ENCODE data around the gene CBX6. TPM values are rescaled to one million over a fixed set of nuclear protein-coding genes. Genes with fewer than 3 reads are reported as not detected.

The CBX6 gene
- total and polyA plus RNA-seq, 5 experiments from 2014 or later = 5.8 to 66.7 (median 6.5) TPM

- H3K9me3 Mint-ChIP-seq = no peaks in the 10 kb centered on the region
- H3K4me3 Mint-ChIP-seq = peak overlapping the region; percentile 74 to 90 (median 85)
- peaks cover 0 to 10% (median 0%) of the 10 kb centered on the region in 3 donors for H3K36me3 Mint-ChIP-seq
- H3K27me3 Mint-ChIP-seq = peaks cover 0 to 24% (median 6%) of the 10 kb centered on the region in 5 donors
- peak overlapping the region in 7 of 10 donors; percentile 5 to 85 (median 40) for H3K27ac Mint-ChIP-seq
- ATAC-seq (no peak), DNase-seq (no peak)
- POLR2A ChIA-PET = interaction anchor here (0.6 to 6.2 kb wide), 22 partner anchors 11 to 477 kb away, joined by 3 to 57 read pairs (median 4); partner anchors contain the start of genes CBX6, GTPBP1, RPL3 and SUN2
- peaks cover 19 to 32% (median 28%) of the 10 kb centered on the region in 4 donors for H3K4me1 Mint-ChIP-seq
Measured at GRCh38 chr22:38842512-38843200, 29.4 kb downstream of the CBX6 start.

- POLR2A ChIA-PET = interaction anchor here (3.2 to 6.2 kb wide), 3 partner anchors 29 to 109 kb away, joined by 16 to 57 read pairs (median 50); partner anchors contain the start of gene CBX6
- Mint-ChIP-seq H3K4me3 (peak overlapping the region; percentile 39 to 90 (median 85)), H3K36me3 (peaks cover 0 to 12% (median 0%) of the 10 kb centered on the region in 3 donors), H3K27ac (no peak overlapping the region), H3K4me1 (peaks cover 19 to 32% (median 29%) of the 10 kb centered on the region in 4 donors), H3K9me3 (no peaks in the 10 kb centered on the region), H3K27me3 (peaks cover 0 to 23% (median 6%) of the 10 kb centered on the region in 5 donors)
- no peak for ATAC-seq
- no peak for DNase-seq
Measured at GRCh38 chr22:38841635-38842034, 30.4 kb downstream of the CBX6 start.

- H3K4me3 Mint-ChIP-seq = peak overlapping the region in 3 of 10 donors; percentile 73 to 86 (median 83)
- H3K9me3 Mint-ChIP-seq = no peaks in the 10 kb centered on the region
- H3K27ac Mint-ChIP-seq = no peak overlapping the region
- ATAC-seq = no peak
- POLR2A ChIA-PET = interaction anchor here (3.2 to 6.2 kb wide), 3 partner anchors 30 to 109 kb away, joined by 16 to 57 read pairs (median 50); partner anchors contain the start of gene CBX6
- peaks cover 0 to 13% (median 0%) of the 10 kb centered on the region in 3 donors for H3K36me3 Mint-ChIP-seq
- peaks cover 0 to 19% (median 6%) of the 10 kb centered on the region in 5 donors for H3K27me3 Mint-ChIP-seq
- H3K4me1 Mint-ChIP-seq = peaks cover 19 to 32% (median 29%) of the 10 kb centered on the region in 4 donors
- DNase-seq = no peak
Measured at GRCh38 chr22:38841211-38841610, 30.8 kb downstream of the CBX6 start.

- Mint-ChIP-seq H3K27me3 (peaks cover 0 to 19% (median 6%) of the 10 kb centered on the region in 5 donors), H3K4me3 (peak overlapping the region in 8 of 10 donors; percentile 3 to 73 (median 42)), H3K9me3 (no peaks in the 10 kb centered on the region), H3K27ac (peak overlapping the region in 4 of 10 donors; percentile 3 to 65 (median 30)), H3K36me3 (peaks cover 0 to 16% (median 0%) of the 10 kb centered on the region in 3 donors), H3K4me1 (peaks cover 19 to 33% (median 28%) of the 10 kb centered on the region in 4 donors)
- ATAC-seq = no peak
- no peak for DNase-seq
- POLR2A ChIA-PET = interaction anchor here (6.2 kb wide), 1 partner anchor 108 kb away, joined by 57 read pairs; no protein-coding TSS in a partner anchor
Measured at GRCh38 chr22:38840129-38840528, 31.9 kb downstream of the CBX6 start.

- POLR2A ChIA-PET = interaction anchor here (6.2 kb wide), 1 partner anchor 107 kb away, joined by 57 read pairs; no protein-coding TSS in a partner anchor
- peaks cover 19 to 33% (median 28%) of the 10 kb centered on the region in 4 donors for H3K4me1 Mint-ChIP-seq
- no peak for DNase-seq
- peak overlapping the region in 6 of 10 donors; percentile 3 to 64 (median 46) for H3K4me3 Mint-ChIP-seq
- H3K27ac Mint-ChIP-seq = peak overlapping the region in 4 of 10 donors; percentile 4 to 65 (median 34)
- no peak for ATAC-seq
- H3K27me3 Mint-ChIP-seq = peaks cover 0 to 19% (median 6%) of the 10 kb centered on the region in 5 donors
- peaks cover 0 to 16% (median 0%) of the 10 kb centered on the region in 3 donors for H3K36me3 Mint-ChIP-seq
- H3K9me3 Mint-ChIP-seq = no peaks in the 10 kb centered on the region
Measured at GRCh38 chr22:38839686-38840085, 32.3 kb downstream of the CBX6 start.

GRCh38 chr22:38837414-38837928 is 34.5 kb downstream of the CBX6 start:
- ATAC-seq (no peak), DNase-seq (no peak)
- no peak overlapping the region for H3K4me3 Mint-ChIP-seq
- peak overlapping the region in 1 of 10 donors; percentile 42 for H3K27ac Mint-ChIP-seq
- H3K27me3 Mint-ChIP-seq = peaks cover 0 to 14% (median 5%) of the 10 kb centered on the region in 5 donors
- H3K4me1 Mint-ChIP-seq = peaks cover 12 to 31% (median 21%) of the 10 kb centered on the region in 4 donors
- H3K9me3 Mint-ChIP-seq = no peaks in the 10 kb centered on the region
- peaks cover 0 to 16% (median 0%) of the 10 kb centered on the region in 3 donors for H3K36me3 Mint-ChIP-seq
- POLR2A ChIA-PET = no interaction called here

GRCh38 chr22:38835888-38836301 is 36.1 kb downstream of the CBX6 start:
- Mint-ChIP-seq H3K27me3 (peaks cover 0 to 9% (median 2%) of the 10 kb centered on the region in 5 donors), H3K4me1 (peaks cover 6 to 26% (median 12%) of the 10 kb centered on the region in 4 donors), H3K36me3 (peaks cover 0 to 19% (median 0%) of the 10 kb centered on the region in 3 donors), H3K4me3 (no peak overlapping the region), H3K27ac (no peak overlapping the region), H3K9me3 (no peaks in the 10 kb centered on the region)
- POLR2A ChIA-PET = interaction anchor here (0.6 kb wide), 1 partner anchor 11 kb away, joined by 4 read pairs; no protein-coding TSS in a partner anchor
- ATAC-seq = no peak
- DNase-seq = no peak

GRCh38 chr22:38834991-38835390 is 37.0 kb downstream of the CBX6 start:
- peaks cover under 1 to 17% (median 5%) of the 10 kb centered on the region in 4 donors for H3K4me1 Mint-ChIP-seq
- H3K9me3 Mint-ChIP-seq = no peaks in the 10 kb centered on the region
- ATAC-seq (no peak), DNase-seq (no peak)
- H3K27me3 Mint-ChIP-seq = peaks cover 0 to 5% (median 0%) of the 10 kb centered on the region in 5 donors
- H3K4me3 Mint-ChIP-seq = no peak overlapping the region
- POLR2A ChIA-PET = interaction anchor here (0.6 kb wide), 2 partner anchors 96 to 471 kb away, joined by 3 read pairs; no protein-coding TSS in a partner anchor
- peaks cover 0 to 16% (median 0%) of the 10 kb centered on the region in 3 donors for H3K36me3 Mint-ChIP-seq
- no peak overlapping the region for H3K27ac Mint-ChIP-seq

GRCh38 chr22:38834215-38834953 is 37.6 kb downstream of the CBX6 start:
- Mint-ChIP-seq H3K27ac (peak overlapping the region in 1 of 10 donors; percentile 47), H3K9me3 (no peaks in the 10 kb centered on the region), H3K4me1 (peaks cover 0 to 13% (median 1%) of the 10 kb centered on the region in 4 donors), H3K36me3 (peaks cover 0 to 12% (median 0%) of the 10 kb centered on the region in 3 donors), H3K4me3 (no peak overlapping the region), H3K27me3 (peaks cover 0 to 5% (median 0%) of the 10 kb centered on the region in 5 donors)
- DNase-seq (peak in 1 of 10 donors; percentile 14), ATAC-seq (no peak)
- POLR2A ChIA-PET = interaction anchor here (0.6 kb wide), 3 partner anchors 73 to 472 kb away, joined by 3 to 6 read pairs (median 3); no protein-coding TSS in a partner anchor

- DNase-seq (peak in 1 of 10 donors; percentile 3), ATAC-seq (no peak)
- peaks cover 0 to 5% (median 0%) of the 10 kb centered on the region in 5 donors for H3K27me3 Mint-ChIP-seq
- peaks cover 0 to 10% (median 1%) of the 10 kb centered on the region in 4 donors for H3K4me1 Mint-ChIP-seq
- H3K27ac Mint-ChIP-seq = no peak overlapping the region
- no peak overlapping the region for H3K4me3 Mint-ChIP-seq
- H3K36me3 Mint-ChIP-seq = peaks cover 0 to 10% (median 0%) of the 10 kb centered on the region in 3 donors
- no peaks in the 10 kb centered on the region for H3K9me3 Mint-ChIP-seq
- POLR2A ChIA-PET = interaction anchor here (0.5 kb wide), 1 partner anchor 89 kb away, joined by 3 read pairs; no protein-coding TSS in a partner anchor
Measured at GRCh38 chr22:38833061-38833460, 39.0 kb downstream of the CBX6 start.

GRCh38 chr22:38832005-38832978 is 39.7 kb downstream of the CBX6 start:
- no peak for ATAC-seq
- POLR2A ChIA-PET = no interaction called here
- no peaks in the 10 kb centered on the region for H3K9me3 Mint-ChIP-seq
- peaks cover 0 to 9% (median 1%) of the 10 kb centered on the region in 4 donors for H3K4me1 Mint-ChIP-seq
- peak in 1 of 10 donors; percentile 54 for DNase-seq
- peaks cover 0 to 5% (median 0%) of the 10 kb centered on the region in 5 donors for H3K27me3 Mint-ChIP-seq
- H3K27ac Mint-ChIP-seq = no peak overlapping the region
- no peak overlapping the region for H3K4me3 Mint-ChIP-seq
- peaks cover 0 to 11% (median 2%) of the 10 kb centered on the region in 3 donors for H3K36me3 Mint-ChIP-seq
